Activated CD4-positive, CD25-positive, alpha-beta regulatory T cell treated with anti-CD3 and anti-CD28 coated beads, Interleukin-2, amount 50 U/mL, for 72 hours (primary cell): Measurements from ENCODE around the gene NLGN1.

Source experiments
- DNase-seq: peaks from one replicate; pipeline ENCODE4 v3.0.0; 2021

The NLGN1 gene

GRCh38 chr3:173923204-173923603 lies 525.7 kb downstream of the NLGN1 start:
- DNase-seq = no peak

DNA sequence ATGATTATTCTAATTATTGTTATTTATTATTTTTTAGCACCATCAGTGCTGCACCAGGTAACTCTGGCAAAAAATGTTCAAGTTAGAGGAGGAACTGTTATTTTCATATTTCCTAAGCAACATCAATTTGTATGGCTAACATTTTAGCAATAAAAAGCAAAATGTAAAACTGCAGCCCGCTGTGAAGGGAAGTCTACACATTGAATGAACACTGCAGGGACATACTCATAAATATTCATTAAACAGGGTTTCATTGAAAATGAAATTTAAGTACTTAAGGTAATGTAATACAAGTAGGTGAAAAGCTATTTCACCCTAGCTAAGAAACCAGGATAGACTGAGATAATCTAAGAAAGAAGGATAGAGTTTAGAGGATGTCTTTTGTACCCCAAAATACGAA lies 532.7 kb downstream of the NLGN1 start:
- DNase-seq = no peak

DNA sequence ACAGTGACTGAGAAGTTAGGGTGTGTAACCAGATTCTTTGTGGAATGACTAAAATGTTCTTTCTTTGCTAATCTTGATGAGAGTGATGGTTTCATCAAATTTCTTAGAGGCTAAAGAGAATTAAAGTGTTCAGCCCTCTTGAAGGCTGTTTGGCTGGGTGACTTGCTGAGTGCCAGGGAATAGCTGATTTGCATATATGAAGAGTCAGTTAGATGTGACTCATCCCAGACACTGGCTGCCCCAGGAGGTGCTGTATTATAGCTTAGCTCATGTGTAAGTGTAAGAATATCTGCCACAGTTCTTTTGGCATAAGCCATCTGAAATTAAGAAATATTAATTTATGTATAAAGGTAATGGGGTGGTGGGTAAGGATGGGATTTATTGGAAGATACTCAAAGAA lies 535.1 kb downstream of the NLGN1 start:
- no peak for DNase-seq

GRCh38 chr3:173933113-173933512 lies 535.6 kb downstream of the NLGN1 start:
- DNase-seq = no peak

- no peak for DNase-seq
Measured at GRCh38 chr3:173936316-173936715, 538.8 kb downstream of the NLGN1 start.

DNA sequence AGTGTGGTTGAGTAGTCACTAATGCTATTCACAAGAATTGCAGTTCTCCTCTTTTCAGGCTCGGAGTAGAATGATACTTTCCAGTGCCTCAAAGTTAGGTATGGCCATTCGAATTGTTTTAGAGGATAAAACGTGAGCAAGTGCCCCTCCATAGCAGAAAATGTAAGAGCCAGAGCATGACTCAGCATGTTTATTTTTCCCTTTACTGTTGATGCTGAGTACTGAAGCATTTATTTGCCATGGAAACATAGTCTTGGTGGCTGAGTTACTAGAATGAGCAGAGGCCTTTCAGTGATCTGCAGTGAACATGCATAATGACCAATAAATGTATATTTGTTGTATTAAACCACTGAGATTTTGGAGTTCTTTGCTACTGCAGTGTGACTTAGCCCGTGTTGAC lies 540.6 kb downstream of the NLGN1 start:
- DNase-seq = no peak

DNA sequence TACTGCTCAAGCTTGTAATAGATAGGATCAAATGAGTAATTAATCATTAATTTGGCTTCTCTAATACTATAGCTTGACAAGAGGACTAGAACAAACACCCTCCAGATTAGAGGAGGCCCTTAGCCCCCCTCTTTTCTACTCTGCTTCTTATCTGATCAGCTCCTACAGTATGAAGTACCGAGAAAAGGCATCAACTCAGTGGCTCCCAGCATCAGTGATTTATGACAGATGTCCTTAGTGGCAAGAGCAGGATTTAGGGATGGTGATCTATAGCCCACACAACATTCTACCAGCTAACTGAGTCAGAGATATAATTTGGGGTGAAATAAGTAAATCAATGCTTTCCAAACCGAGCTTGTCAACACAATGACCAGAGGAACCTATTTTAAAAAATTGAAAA lies 541.1 kb downstream of the NLGN1 start:
- no peak for DNase-seq

DNA sequence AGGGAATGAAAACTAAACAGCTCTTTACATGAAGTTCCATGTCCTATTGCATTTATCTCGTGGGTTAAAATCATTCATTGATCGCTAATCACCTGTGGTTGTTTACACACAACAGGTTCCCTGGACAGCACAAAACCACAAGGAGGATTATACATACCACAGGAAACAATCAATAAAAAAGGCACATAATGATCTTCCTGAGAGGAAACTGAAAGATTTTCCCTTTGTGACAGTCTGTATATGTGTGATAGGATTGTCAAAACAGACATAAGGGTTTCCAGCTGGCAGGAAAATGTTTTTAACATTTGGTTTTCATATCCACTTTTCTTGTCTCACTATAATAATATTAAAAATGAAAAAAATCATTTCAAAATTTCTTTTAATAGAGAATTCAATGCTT lies 541.8 kb downstream of the NLGN1 start:
- DNase-seq = no peak

GRCh38 chr3:173943264-173943663 lies 545.7 kb downstream of the NLGN1 start:
- DNase-seq = no peak

- DNase-seq = no peak
Measured at GRCh38 chr3:173945170-173945569, 547.6 kb downstream of the NLGN1 start.

GRCh38 chr3:173945806-173946205 lies 548.3 kb downstream of the NLGN1 start:
- no peak for DNase-seq

DNA sequence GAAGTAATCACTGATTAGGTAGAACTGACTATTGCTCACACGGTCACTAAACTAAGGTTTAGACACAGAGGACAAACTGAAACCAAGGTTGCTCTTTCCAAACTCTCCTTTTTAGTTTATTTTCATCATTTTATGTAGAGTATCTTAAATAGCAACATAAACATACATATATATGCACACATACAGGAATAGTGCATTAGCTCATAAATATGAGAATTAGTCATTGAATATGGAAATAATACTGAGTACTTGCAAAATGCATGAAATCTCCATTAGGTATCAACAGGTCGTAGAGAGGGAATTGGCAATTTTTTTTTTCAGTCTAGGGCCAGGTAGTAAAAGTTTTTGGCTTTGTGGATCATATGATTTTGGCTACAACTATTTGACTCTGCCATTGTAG lies 557.1 kb downstream of the NLGN1 start:
- no peak for DNase-seq

DNA sequence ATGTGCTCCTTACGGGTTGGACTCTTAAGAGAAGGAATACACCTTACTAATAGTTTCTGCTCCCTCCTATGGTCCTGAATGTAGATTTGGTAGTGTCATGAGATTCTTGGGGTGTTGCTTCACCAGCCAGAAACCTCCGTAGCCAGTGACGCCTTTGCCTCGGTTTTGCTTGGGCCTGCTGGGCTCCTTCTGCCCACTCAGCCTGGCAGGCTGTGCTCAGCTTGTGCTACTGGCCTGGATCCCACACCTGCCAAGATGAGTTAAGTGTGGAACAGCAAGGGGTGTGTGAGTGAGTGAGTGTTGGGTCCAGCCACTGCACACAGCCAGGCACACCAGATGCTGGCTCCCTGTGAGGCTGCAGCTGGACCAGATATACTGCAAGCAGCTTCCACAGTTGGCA lies 560.1 kb downstream of the NLGN1 start:
- DNase-seq = no peak

DNA sequence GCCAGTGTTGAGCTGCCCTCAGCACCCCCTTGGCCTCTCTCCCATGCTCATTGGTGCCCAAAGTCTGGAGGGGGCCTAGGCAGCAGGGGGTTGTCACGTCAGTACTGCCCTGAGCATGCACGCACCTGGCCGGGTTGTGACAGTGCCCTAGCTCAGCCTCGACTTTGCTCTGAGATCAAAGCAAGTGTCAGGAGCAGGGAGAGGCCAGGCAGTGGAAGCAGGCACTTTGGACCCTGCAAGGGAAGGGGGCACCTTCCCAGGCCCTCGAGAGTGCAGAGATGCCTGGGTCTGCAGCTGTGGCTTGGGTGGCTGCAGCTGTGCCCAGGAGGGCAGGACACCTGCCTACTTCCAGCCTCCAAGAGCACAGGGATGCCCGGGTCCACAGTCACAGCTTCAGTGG lies 561.3 kb downstream of the NLGN1 start:
- DNase-seq = no peak

DNA sequence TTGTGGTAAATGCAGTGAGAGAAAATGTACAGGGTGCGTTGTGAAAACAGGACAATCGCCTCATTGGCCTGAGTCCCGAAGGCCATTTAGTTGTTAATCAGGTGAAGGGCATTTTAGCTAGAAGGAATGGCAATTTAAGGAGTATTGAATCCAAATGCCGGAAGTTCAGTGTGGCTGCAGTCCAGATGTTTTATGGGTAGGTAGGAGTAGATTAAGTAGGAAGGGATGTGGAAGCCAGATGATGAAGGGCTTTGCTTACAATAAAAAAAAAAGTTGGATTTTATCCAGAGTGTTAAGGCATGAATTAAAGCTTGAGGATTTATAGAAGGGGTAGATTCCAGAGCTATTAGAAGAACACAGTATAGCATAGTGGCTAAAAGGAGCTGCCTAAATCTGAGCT lies 572.7 kb downstream of the NLGN1 start:
- DNase-seq = no peak

GRCh38 chr3:173976281-173976680 lies 578.7 kb downstream of the NLGN1 start:
- no peak for DNase-seq

DNA sequence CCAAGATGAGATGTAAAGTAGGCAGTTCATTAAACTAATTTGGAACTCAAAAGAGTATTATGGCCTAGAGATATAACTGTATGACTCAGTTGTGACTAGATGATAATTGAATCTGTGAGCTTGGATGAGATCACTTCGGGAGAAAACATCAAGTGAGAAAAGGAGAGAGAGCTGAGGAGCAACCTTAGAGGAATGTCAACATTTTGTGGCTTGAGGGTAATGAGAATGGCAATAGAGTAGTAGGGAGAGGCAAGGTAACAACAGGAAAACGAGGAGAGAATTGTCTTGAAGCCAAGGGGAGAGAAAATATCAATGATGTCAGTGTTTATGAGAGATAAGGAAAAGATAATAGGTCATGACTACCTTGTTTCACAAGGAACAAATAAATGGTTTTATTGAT lies 580.2 kb downstream of the NLGN1 start:
- no peak for DNase-seq

DNA sequence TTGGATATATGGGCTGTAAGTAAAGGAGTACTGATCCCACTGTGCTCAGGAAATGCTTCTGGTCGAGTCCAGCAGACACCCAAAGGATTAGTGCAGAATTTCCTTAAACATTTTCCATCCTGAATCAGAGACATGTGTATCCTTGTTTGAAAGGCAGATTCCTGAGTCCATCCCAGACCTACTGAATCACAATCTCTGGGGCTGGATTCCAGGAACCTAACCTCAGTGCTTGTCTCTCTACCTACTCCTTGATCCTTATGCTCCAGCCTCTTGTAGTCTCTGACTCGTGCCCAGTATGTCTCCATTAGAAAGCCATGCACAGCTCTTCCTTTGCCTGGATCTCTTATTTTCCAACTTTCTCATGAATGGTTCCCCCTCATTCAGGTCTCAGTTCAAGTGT lies 585.8 kb downstream of the NLGN1 start:
- no peak for DNase-seq

DNA sequence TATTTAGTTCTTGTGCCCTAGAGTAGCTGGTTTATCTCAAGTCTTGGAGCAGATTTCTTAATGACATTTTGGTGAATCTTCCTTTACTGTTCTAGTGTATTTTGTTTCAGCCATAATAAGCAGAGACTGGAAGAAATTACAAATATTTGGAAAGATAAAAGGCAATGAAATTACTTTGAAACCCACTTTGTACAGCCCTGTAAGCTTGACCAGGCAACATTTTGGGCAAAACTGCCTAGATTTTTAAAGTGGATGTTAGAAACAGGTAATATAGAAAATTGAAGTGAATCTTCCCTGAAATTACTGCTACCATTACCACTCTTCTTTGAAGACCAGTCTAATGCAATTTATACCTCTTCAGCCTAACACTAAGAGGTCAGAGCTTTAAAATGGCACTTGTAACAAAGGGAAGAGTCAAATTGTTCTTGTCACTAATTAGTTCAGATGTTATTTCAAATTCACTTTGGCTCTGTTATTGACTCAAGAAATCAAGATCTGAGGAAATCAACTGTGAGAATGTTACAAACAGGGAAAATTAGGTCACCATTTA lies 589.4 kb downstream of the NLGN1 start:
- DNase-seq = no peak

DNA sequence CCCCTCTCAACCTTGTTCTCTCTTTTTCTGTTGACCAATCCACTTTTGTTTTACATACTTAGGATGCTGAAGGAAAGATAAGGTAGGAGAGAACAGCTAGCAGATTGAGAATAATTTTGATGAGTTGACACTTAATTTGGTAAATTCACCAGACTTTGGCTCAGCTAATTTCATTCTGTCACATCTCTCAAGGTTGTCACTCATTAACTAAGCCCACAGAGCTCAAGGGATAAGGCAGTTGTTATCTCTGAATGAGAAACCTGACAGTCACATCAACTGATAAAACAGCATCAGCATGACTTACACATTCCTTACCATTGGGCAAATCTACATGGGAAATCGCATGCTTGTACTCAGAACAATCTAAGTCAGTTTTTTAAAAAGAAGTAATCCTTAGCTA lies 591.4 kb downstream of the NLGN1 start:
- DNase-seq = no peak

GRCh38 chr3:173992416-173992815 lies 594.9 kb downstream of the NLGN1 start:
- DNase-seq = no peak

DNA sequence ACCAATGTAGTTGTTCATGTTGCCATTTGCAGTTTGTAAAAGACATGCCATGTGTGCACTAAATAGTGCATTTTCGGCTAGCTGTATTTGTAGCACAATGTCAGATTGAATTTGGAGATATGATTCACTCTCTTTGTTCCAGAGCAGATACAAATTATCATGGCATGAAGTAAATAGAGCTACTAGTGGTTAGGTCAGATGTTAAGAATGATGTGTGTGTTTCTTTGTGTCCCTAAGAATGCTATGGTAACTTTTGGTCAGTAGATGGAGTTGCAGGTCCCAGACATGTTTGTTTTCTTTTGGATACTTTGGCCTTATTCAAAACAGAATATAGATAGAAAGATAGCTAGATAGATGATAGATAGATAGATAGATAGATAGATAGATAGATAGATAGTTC lies 595.8 kb downstream of the NLGN1 start:
- DNase-seq = no peak

DNA sequence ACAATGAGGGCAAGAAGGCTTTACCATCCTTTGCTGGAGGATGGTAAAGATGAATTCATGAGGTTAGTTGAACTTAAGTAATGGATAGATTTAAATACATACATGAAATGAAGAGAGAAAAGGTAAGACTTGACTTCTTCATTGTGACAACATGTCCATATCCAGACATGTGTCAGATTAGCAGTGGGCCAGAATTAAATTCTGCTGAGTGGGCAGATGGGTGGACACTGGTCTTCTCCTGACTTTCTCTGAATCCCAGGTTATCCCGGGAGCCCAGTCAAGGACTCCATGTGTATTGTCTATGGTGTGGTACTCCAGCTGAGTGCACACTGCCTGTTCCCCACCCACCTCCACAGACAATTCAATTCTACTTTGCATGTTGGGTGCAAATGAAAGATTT lies 603.1 kb downstream of the NLGN1 start:
- DNase-seq = no peak

- DNase-seq = no peak
Measured at GRCh38 chr3:174002543-174002942, 605.0 kb downstream of the NLGN1 start.

GRCh38 chr3:174010907-174011306 lies 613.4 kb downstream of the NLGN1 start:
- no peak for DNase-seq

- DNase-seq = no peak
Measured at GRCh38 chr3:174016186-174016585, 618.6 kb downstream of the NLGN1 start.
